AG10803 (cell line): Measurements from ENCODE around the gene ROR2.
A peak's percentile ranks its signal among the peaks of the same experiment; 100 is the strongest.

Experiments used
- DNase-seq: peaks from one replicate; pipeline ENCODE4 v3.0.0; 2010; ENCODE audit warnings: low read depth
- H3K4me3 ChIP-seq: 2 replicates; pipeline ENCODE4 v1.5.1; 2011; ENCODE audit warnings: mild to moderate bottlenecking, low read length, control low read depth
- TF ChIP-seq, protein P1 (sequence below): conservative IDR thresholded peaks from 2 replicates; pipeline ENCODE4 v1.5.1; 2011; ENCODE audit warnings: mild to moderate bottlenecking, low read length, control low read depth, inconsistent platforms

The ROR2 gene

DNA sequence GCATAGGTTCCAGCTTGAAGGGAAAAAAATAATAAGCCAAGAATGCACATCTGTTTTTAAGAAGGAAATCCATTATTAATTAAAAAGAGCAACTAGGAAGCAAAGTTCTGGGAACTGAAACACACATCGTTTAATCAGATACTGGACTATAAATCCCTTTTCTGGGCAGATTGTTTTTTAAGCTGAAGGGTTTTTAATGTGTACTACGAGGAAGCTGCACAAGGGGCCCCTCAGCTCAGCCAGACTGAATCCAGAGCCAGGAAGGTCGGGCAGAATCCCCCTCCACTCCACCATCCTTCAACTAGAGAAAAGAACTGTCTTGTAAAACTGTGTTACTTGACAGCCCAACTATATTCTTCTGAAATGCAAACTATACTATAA, 49.2 kb downstream of the ROR2 start:
- H3K4me3 ChIP-seq, result no peak overlapping the region
- TF ChIP-seq, protein P1, sequence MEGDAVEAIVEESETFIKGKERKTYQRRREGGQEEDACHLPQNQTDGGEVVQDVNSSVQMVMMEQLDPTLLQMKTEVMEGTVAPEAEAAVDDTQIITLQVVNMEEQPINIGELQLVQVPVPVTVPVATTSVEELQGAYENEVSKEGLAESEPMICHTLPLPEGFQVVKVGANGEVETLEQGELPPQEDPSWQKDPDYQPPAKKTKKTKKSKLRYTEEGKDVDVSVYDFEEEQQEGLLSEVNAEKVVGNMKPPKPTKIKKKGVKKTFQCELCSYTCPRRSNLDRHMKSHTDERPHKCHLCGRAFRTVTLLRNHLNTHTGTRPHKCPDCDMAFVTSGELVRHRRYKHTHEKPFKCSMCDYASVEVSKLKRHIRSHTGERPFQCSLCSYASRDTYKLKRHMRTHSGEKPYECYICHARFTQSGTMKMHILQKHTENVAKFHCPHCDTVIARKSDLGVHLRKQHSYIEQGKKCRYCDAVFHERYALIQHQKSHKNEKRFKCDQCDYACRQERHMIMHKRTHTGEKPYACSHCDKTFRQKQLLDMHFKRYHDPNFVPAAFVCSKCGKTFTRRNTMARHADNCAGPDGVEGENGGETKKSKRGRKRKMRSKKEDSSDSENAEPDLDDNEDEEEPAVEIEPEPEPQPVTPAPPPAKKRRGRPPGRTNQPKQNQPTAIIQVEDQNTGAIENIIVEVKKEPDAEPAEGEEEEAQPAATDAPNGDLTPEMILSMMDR, result no peak
- DNase-seq, result no peak

DNA sequence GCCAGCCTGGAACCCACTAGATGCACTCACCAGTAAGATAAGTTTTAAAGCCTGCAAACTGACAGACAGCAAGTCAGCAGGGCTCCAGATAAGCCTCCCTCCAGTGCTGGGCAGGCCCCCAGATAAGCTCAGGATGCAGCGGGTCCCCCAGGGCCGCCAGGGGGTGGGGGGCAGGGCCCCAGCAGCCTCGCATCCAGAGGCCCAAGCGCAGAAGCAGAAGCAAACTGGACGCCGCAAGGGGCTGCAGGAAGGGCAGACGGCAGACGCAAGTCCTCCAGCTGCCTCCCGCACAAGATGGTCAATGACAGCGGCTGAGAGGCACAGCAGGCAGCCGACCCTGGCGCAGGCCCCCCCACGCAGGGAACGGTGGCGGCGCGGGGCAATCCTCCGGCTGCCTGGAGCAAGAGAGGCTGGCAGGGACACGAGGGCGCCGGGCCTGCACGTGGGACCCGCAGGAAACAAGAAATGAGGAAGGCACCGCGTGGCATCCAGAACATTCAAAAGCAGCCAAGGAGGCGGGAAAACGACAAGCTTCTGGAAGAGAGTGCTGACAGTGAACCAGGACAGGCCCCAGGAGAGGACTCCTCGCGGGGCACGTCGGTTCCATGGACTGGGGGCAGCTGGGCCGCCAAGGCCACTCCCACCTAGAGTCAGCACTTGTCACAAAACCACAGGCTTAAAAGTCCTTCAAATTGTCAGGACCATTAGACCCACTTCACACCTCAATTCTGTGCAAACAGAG, 49.8 kb downstream of the ROR2 start:
- TF ChIP-seq, protein P1, result no peak
- no peak for DNase-seq
- no peak overlapping the region for H3K4me3 ChIP-seq

DNA sequence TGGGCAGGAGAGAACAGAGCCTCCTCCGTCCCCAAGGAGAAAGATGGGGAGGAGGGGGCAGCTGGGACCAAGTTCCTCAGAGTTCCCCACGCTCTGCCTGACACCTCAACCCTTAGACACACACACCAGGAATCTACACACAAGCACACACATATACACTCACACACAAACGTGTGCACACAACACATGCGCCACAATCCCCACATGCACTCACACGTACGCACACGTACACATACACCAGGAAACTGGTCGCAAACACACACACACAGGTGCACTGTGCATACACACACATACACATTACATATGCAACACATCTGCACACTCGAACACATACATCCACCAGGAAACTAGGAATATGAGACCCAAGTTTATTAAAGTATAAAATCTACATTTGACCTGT, 50.4 kb downstream of the ROR2 start:
- no peak for DNase-seq
- no peak overlapping the region for H3K4me3 ChIP-seq
- TF ChIP-seq, protein P1, result no peak

DNA sequence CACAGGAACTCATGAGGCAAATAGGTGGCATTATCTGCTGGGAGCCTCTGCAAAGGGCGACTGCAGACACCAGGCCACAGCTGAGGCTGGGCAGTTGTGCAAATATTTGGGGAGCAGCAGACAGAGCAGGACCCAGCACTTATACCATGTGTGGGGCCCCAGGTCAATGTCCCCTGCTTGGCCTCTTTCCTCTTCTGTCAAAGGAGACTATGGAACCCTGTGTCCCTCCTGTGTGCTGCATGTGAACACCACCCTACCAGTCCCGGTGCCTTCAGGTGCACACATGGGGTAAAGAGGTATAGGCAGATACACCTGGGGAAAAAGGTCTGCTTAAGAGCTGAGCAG, 50.8 kb downstream of the ROR2 start:
- TF ChIP-seq, protein P1, result no peak
- H3K4me3 ChIP-seq, result no peak overlapping the region
- no peak for DNase-seq

DNA sequence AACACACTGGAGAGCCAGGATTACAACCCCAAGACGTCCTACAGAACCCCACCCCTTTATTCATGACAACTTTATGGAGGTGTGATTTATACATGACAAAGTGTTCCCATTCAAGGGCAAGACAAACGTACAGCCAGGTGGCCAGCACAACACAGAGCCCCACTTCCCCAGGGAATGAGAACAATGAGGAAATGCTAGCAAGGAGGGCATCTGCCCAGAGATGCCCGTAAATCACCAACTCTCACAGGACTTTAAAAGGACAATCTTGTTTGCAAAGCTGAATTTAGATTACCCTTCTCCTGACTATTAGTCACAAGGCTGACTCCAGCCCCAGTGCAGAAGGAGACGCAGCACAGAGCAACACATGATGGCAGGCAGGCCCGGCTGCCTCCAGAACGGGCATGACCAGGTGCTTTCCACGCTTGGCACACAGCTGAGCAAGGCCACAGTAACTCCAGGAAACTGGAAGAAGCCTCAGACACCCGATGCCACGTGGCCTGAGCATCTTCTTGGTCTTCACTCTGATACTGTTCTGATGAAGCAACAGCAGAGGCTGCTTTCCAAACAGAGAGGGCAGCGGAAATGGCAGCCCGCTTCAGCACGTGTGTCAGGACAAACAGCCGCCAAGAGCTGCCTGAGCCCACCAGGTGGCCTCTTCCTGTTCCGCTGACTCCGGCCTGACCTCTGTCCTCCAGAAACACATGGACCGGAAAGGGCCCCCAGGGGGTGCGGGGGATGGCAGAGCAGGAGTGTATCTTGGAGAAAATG, 51.4 kb downstream of the ROR2 start:
- TF ChIP-seq, protein P1, result no peak
- DNase-seq, result peak; percentile 14
- no peak overlapping the region for H3K4me3 ChIP-seq

DNA sequence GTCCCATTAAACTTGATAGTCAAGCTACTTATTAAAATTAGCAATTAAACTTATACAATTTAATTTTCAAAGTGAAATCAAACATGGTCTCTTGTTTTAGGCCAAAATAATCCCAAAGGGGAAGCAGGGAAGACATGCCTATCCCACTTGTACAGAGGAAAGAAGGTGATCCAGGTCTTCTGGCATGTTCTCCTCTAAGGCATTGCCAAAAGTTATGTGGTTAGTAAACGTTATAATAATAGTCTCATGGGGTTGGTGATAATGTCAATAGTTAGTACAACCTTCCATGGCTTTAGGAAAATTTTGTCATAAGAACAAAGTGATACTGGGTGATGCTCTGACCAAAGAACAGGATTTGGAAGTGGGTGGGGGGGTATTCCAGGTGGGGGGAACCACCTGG, 52.8 kb downstream of the ROR2 start:
- H3K4me3 ChIP-seq, result no peak overlapping the region
- DNase-seq, result no peak
- TF ChIP-seq, protein P1, result no peak
